Hepatocyte (in vitro differentiated cells): ENCODE results near the gene MCRIP2. TPM values are rescaled to one million over a fixed set of nuclear protein-coding genes. Genes with fewer than 3 reads are reported as not detected.
A peak's percentile ranks its signal among the peaks of the same experiment; 100 is the strongest.

ENCODE experiments used
- DNase-seq: peaks from one replicate; pipeline ENCODE4 v3.0.0-alpha.2; 2016; ENCODE audit warnings: low spot score
- H2AFZ ChIP-seq: fragments of 200-600 bp; sonication (generic); 2 replicates; pipeline ENCODE4 v1.6.0; 2016; ENCODE audit warnings: antibody characterized with exemption, mild to moderate bottlenecking
- H3K27ac ChIP-seq: fragments of 200-600 bp; sonication (generic); 2 replicates; pipeline ENCODE4 v1.5.1; 2016; ENCODE audit warnings: mild to moderate bottlenecking
- H3K27me3 ChIP-seq: fragments of 200-600 bp; sonication (generic); 2 replicates; pipeline ENCODE4 v1.6.1; 2016
- H3K36me3 ChIP-seq: fragments of 200-600 bp; sonication (generic); replicated peaks from 2 replicates; pipeline ENCODE4 v1.5.1; 2016; ENCODE audit warnings: low read depth; ENCODE audit not compliant: insufficient read depth
- H3K4me1 ChIP-seq: fragments of 200-600 bp; sonication (generic); 2 replicates; pipeline ENCODE4 v1.5.1; 2016; ENCODE audit warnings: mild to moderate bottlenecking, moderate library complexity; ENCODE audit not compliant: insufficient read depth
- H3K4me2 ChIP-seq: fragments of 200-600 bp; sonication (generic); 2 replicates; pipeline ENCODE4 v1.6.0; 2016
- H3K4me3 ChIP-seq: fragments of 200-600 bp; sonication (generic); 2 replicates; pipeline ENCODE4 v1.5.1; 2016; ENCODE audit warnings: mild to moderate bottlenecking
- H3K79me2 ChIP-seq: fragments of 200-600 bp; sonication (generic); 2 replicates; pipeline ENCODE4 v1.6.0; 2017; ENCODE audit warnings: mild to moderate bottlenecking
- H3K9me2 ChIP-seq: fragments of 200-600 bp; sonication (generic); replicated peaks from 2 replicates; pipeline ENCODE4 v1.6.0; 2017; ENCODE audit warnings: mild to moderate bottlenecking; ENCODE audit not compliant: insufficient read depth
- H3K9me3 ChIP-seq: fragments of 200-600 bp; sonication (generic); 2 replicates; pipeline ENCODE4 v1.5.1; 2016; ENCODE audit warnings: low read depth, mild to moderate bottlenecking
- H4K20me1 ChIP-seq: fragments of 200-600 bp; sonication (generic); 2 replicates; pipeline ENCODE4 v1.6.0; 2016; ENCODE audit warnings: mild to moderate bottlenecking; ENCODE audit not compliant: insufficient read depth, poor library complexity, severe bottlenecking
- EZH2 ChIP-seq: fragments of 200-600 bp; sonication (generic); IDR thresholded peaks from 2 replicates; pipeline ENCODE4 v1.6.1; 2016; ENCODE audit warnings: antibody characterized with exemption, mild to moderate bottlenecking, borderline replicate concordance
- EZH2phosphoT487 ChIP-seq: fragments of 200-600 bp; sonication (generic); IDR thresholded peaks from one replicate; pipeline ENCODE4 v1.6.1; 2018; ENCODE audit warnings: antibody characterized with exemption, mild to moderate bottlenecking, low read depth, moderate library complexity; ENCODE audit not compliant: unreplicated experiment, severe bottlenecking
- WGBS: methylation state at CpG from one replicate; pipeline ENCODE4 v1.1.6; 2016; ENCODE audit warnings: low lambda C conversion rate; ENCODE audit errors: missing lambda C conversion rate; 5-methylcytosine and 5-hydroxymethylcytosine counted together
- polyA plus RNA-seq: library from polyadenylated mRNA; unstranded; fragments of >200 nt; fragmentation: Nextera tagmentation; extraction: Ambion mirVana; gene quantifications from 2 replicates; pipeline ENCODE4 v1.2.1, GENCODE V29; 2016
- total RNA-seq: library from RNA; depleted of rRNA; stranded (reverse); fragments of >200 nt; gene quantifications from 2 replicates; pipeline ENCODE4 v1.2.3, GENCODE V29; 2014
- TF ChIP-seq, protein P1 (sequence below): fragments of 200-600 bp; sonication (generic); IDR thresholded peaks from 2 replicates; pipeline ENCODE4 v1.5.1; 2016; ENCODE audit warnings: antibody characterized with exemption, mild to moderate bottlenecking; ENCODE audit not compliant: poor library complexity

The MCRIP2 gene
- total and polyA plus RNA-seq, 2 experiments from 2014 or later = 43.0 to 100 TPM

DNA sequence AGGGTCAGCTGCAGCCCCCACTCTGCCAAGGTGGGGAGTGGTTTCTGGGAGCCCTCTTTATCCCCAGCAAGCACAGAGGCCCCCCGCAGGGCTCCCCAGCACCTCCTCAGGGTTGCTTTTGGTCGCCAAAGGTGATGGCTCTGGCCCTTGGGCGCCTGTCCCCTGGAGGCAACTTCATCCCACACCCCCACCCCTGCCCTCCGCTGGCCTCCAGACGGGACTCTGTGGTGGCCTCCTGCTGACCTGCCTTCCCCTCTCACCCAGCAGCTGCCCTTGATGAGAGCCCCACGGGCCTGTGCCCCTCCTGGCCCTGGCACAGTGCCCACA lies 18.5 kb downstream of the MCRIP2 start:
- no peak for TF ChIP-seq EZH2
- TF ChIP-seq, protein P1, sequence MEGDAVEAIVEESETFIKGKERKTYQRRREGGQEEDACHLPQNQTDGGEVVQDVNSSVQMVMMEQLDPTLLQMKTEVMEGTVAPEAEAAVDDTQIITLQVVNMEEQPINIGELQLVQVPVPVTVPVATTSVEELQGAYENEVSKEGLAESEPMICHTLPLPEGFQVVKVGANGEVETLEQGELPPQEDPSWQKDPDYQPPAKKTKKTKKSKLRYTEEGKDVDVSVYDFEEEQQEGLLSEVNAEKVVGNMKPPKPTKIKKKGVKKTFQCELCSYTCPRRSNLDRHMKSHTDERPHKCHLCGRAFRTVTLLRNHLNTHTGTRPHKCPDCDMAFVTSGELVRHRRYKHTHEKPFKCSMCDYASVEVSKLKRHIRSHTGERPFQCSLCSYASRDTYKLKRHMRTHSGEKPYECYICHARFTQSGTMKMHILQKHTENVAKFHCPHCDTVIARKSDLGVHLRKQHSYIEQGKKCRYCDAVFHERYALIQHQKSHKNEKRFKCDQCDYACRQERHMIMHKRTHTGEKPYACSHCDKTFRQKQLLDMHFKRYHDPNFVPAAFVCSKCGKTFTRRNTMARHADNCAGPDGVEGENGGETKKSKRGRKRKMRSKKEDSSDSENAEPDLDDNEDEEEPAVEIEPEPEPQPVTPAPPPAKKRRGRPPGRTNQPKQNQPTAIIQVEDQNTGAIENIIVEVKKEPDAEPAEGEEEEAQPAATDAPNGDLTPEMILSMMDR = no peak
- TF ChIP-seq EZH2phosphoT487 = no peak
- WGBS = 76% methylated on average over 6 of the region's 6 CpGs
- no peaks in the 10 kb centered on the region for H3K27me3 ChIP-seq
- H3K4me3 ChIP-seq = no peak overlapping the region
- peaks cover 3% of the 10 kb centered on the region for H3K4me1 ChIP-seq
- no peaks in the 10 kb centered on the region for H4K20me1 ChIP-seq
- H3K36me3 ChIP-seq = no peaks in the 10 kb centered on the region
- H3K9me2 ChIP-seq = no peaks in the 10 kb centered on the region
- DNase-seq = no peak
- H2AFZ ChIP-seq = no peak overlapping the region
- no peaks in the 10 kb centered on the region for H3K9me3 ChIP-seq
- no peak overlapping the region for H3K27ac ChIP-seq
- no peak overlapping the region for H3K4me2 ChIP-seq
- H3K79me2 ChIP-seq = no peaks in the 10 kb centered on the region

DNA sequence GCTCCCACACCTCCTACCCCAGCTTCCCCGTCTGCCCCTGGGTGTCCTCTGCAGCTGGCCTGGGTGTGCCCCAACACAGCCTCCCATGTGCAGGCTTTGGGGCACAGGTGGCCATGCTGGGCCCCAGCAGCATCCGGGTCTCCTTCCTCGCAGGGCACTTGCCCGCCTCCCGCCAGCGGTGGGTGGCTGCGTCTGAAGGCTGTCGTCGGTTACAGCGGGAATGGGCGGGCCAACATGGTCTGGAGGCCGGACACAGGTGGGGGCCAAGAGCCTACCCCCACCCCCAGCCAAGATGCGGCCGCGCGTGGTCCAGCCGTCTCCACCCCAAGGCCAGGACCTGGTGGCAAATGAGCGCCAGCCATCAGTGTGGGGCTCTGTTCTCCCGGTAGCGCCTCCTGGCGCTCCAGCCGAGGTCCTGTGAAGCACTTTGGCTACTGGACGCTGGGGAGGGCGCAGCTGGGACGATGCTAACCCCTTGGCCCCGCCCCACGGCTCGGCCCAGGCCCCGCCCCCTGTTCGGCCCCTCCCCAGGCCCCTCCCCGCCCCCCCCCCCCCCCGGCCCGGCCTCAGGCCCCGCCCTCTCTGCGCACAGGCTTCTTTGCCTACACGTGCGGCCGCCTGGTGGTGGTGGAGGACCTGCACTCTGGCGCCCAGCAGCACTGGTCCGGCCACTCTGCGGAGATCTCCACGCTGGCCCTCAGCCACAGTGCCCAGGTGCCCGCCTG lies 19.0 kb downstream of the MCRIP2 start:
- Histone ChIP-seq H3K4me2 (no peak overlapping the region), H3K4me1 (peaks cover 3% of the 10 kb centered on the region), H2AFZ (no peak overlapping the region), H3K27me3 (no peaks in the 10 kb centered on the region), H3K36me3 (no peaks in the 10 kb centered on the region), H3K79me2 (no peaks in the 10 kb centered on the region), H4K20me1 (no peaks in the 10 kb centered on the region), H3K9me2 (no peaks in the 10 kb centered on the region), H3K9me3 (no peaks in the 10 kb centered on the region), H3K27ac (no peak overlapping the region), H3K4me3 (no peak overlapping the region)
- peak; percentile 86 for DNase-seq
- 47% methylated on average over 22 of the region's 43 CpGs for WGBS
- TF ChIP-seq EZH2 (no peak), EZH2phosphoT487 (no peak)
- TF ChIP-seq, protein P1 = peak; percentile 37

DNA sequence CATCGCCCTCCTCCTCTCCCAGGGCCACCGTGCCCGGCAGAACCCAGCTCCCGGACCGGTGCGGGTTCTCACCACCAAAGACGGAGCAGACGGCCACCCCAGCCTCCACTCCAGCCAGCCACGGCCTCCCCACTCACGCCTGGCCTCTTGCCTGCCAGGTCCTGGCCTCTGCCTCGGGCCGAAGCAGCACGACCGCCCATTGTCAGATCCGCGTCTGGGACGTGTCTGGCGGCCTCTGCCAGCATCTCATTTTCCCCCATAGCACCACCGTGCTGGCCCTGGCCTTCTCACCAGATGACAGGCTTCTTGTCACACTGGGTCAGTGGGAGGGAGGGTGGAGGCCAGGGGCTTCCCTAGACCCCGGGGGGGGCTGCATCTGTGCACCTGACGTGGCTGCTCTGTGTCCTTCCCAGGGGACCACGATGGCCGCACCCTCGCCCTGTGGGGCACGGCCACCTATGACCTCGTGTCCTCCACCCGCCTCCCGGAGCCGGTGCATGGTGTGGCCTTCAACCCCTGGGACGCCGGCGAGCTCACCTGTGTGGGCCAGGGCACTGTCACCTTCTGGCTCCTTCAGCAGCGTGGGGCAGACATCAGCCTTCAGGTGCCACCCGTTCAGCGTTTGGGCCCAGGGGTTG lies 19.7 kb downstream of the MCRIP2 start:
- no peak for TF ChIP-seq EZH2
- TF ChIP-seq, protein P1 = no peak
- no peak for TF ChIP-seq EZH2phosphoT487
- H3K27ac ChIP-seq = no peak overlapping the region

More for the DNA sequence above, 19.7 kb downstream of the MCRIP2 start:
- H3K27me3 ChIP-seq = no peaks in the 10 kb centered on the region
- H3K4me1 ChIP-seq = peaks cover 3% of the 10 kb centered on the region
- no peaks in the 10 kb centered on the region for H4K20me1 ChIP-seq
- H3K79me2 ChIP-seq = no peaks in the 10 kb centered on the region
- no peaks in the 10 kb centered on the region for H3K9me2 ChIP-seq
- no peaks in the 10 kb centered on the region for H3K36me3 ChIP-seq
- no peak overlapping the region for H3K4me2 ChIP-seq
- no peak overlapping the region for H3K4me3 ChIP-seq
- no peaks in the 10 kb centered on the region for H3K9me3 ChIP-seq
- DNase-seq = no peak
- 85% methylated on average over 31 of the region's 35 CpGs for WGBS
- no peak overlapping the region for H2AFZ ChIP-seq
